Measurements from ENCODE around the gene C6orf15.

C6orf15 gene

GRCh38 chr6:31125586-31126363, 13.4 kb upstream of the C6orf15 start:
- no peak overlapping the region for H3K4me3 Mint-ChIP-seq
- DNase-seq (ENCODE audit: low spot score in 2 of 2) (no peak), ATAC-seq (replicated peaks; ENCODE audit: extremely low read depth, poor library complexity, severe bottlenecking) (no peak)
- H3K4me1 Mint-ChIP-seq = peaks cover 6% of the 10 kb centered on the region
- no peaks in the 10 kb centered on the region for H3K9me3 Mint-ChIP-seq
- H3K27me3 Mint-ChIP-seq = peaks cover 19% of the 10 kb centered on the region
- H3K36me3 Mint-ChIP-seq (ENCODE audit: insufficient read depth) = peaks cover 2% of the 10 kb centered on the region
- no peak overlapping the region for H3K27ac Mint-ChIP-seq (ENCODE audit: low read depth)

DNA sequence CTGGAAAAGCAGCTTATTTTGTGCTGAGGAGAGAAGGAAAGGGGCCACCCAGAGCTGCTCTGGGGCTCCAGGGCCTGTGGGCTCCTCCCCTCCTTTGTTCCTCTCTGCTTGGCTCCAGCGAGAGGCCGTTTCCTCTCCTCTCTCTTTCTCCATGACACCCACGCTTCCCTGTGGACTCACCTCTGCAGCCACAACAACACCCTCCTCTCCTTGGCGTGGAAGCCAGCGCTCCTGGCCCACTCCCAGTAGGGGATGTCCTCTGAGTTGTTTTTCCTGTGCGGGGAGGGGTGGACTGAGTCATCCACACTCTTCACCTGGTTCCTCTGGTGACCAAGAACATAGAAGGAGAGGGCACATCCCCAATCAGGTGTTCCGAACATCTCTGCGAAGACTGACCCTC, 12.8 kb upstream of the C6orf15 start:
- no peak for DNase-seq (ENCODE audit: low spot score in 2 of 2)
- H3K27me3 Mint-ChIP-seq = peaks cover 19% of the 10 kb centered on the region
- no peak overlapping the region for H3K4me3 Mint-ChIP-seq

GRCh38 chr6:31122791-31123706, 10.7 kb upstream of the C6orf15 start:
- peaks cover 4% of the 10 kb centered on the region for H3K4me1 Mint-ChIP-seq
- H3K36me3 Mint-ChIP-seq (ENCODE audit: insufficient read depth) = peaks cover 2% of the 10 kb centered on the region
- ATAC-seq (replicated peaks; ENCODE audit: extremely low read depth, poor library complexity, severe bottlenecking) (no peak), DNase-seq (ENCODE audit: low spot score in 2 of 2) (no peak)
- H3K4me3 Mint-ChIP-seq = no peak overlapping the region
- peaks cover 29% of the 10 kb centered on the region for H3K27me3 Mint-ChIP-seq
- H3K27ac Mint-ChIP-seq (ENCODE audit: low read depth) = peak overlapping the region; percentile 61
- no peaks in the 10 kb centered on the region for H3K9me3 Mint-ChIP-seq

More for the DNA sequence above, 12.8 kb upstream of the C6orf15 start:
- H3K4me1 Mint-ChIP-seq = peaks cover 6% of the 10 kb centered on the region
- H3K9me3 Mint-ChIP-seq = no peaks in the 10 kb centered on the region
- H3K36me3 Mint-ChIP-seq (ENCODE audit: insufficient read depth) = peaks cover 2% of the 10 kb centered on the region
- H3K27ac Mint-ChIP-seq (ENCODE audit: low read depth) = no peak overlapping the region
- ATAC-seq (replicated peaks; ENCODE audit: extremely low read depth, poor library complexity, severe bottlenecking) = no peak

- Mint-ChIP-seq H3K27me3 (peaks cover 33% of the 10 kb centered on the region), H3K4me3 (no peak overlapping the region)
- no peak for DNase-seq (ENCODE audit: low spot score in 2 of 2)
Measured at GRCh38 chr6:31121131-31121790, 8.9 kb upstream of the C6orf15 start.

GRCh38 chr6:31120151-31120915, 8.0 kb upstream of the C6orf15 start, which contains the start of gene CDSN:
CDSN (minus strand) TSS chr6:31120446; CDS start chr6:31120419, 27 bp downstream.
- H3K4me3 Mint-ChIP-seq = no peak within 1 kb of the TSS
- ATAC-seq (replicated peaks; ENCODE audit: extremely low read depth, poor library complexity, severe bottlenecking) (no peak), DNase-seq (ENCODE audit: low spot score in 2 of 2) (no peak)
- no peak within 1 kb of the TSS for H3K27ac Mint-ChIP-seq (ENCODE audit: low read depth)
- peaks cover 2% of the 10 kb centered on the region for H3K36me3 Mint-ChIP-seq (ENCODE audit: insufficient read depth)
- H3K4me1 Mint-ChIP-seq = no peaks in the 10 kb centered on the region
- no peaks in the 10 kb centered on the region for H3K9me3 Mint-ChIP-seq
- H3K27me3 Mint-ChIP-seq = peaks cover 43% of the 10 kb centered on the region

More at GRCh38 chr6:31121131-31121790, 8.9 kb upstream of the C6orf15 start:
- ATAC-seq (replicated peaks; ENCODE audit: extremely low read depth, poor library complexity, severe bottlenecking) = no peak
- H3K36me3 Mint-ChIP-seq (ENCODE audit: insufficient read depth) = peaks cover 2% of the 10 kb centered on the region
- H3K27ac Mint-ChIP-seq (ENCODE audit: low read depth) = no peak overlapping the region
- H3K9me3 Mint-ChIP-seq = no peaks in the 10 kb centered on the region
- H3K4me1 Mint-ChIP-seq = no peaks in the 10 kb centered on the region

DNA sequence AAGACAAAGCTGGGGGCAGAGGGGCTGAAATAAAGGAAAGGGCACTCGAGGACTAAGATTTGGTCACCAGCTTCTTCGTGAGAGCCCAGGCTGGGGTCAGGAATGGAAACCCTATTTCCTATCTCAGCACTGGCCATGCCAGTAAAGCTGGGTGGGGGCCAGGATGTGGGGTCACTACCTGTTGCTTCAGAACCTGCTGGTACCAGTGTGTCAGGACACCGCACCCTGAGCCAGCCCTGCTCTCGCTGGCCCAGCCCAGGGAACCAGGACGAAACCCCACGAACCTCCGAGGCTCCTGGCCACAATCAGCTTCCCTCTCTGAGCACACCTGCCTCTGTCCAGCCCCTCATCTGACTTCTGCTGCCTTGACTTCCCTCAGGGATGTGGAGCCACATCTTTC, 5.8 kb upstream of the C6orf15 start:
- DNase-seq (ENCODE audit: low spot score in 2 of 2) (no peak), ATAC-seq (replicated peaks; ENCODE audit: extremely low read depth, poor library complexity, severe bottlenecking) (no peak)
- Mint-ChIP-seq H3K9me3 (no peaks in the 10 kb centered on the region), H3K27ac (ENCODE audit: low read depth) (no peak overlapping the region), H3K36me3 (ENCODE audit: insufficient read depth) (no peaks in the 10 kb centered on the region), H3K4me3 (no peak overlapping the region), H3K27me3 (peaks cover 56% of the 10 kb centered on the region), H3K4me1 (no peaks in the 10 kb centered on the region)

- Mint-ChIP-seq H3K4me1 (no peaks in the 10 kb centered on the region), H3K4me3 (no peak overlapping the region), H3K27me3 (peaks cover 69% of the 10 kb centered on the region), H3K9me3 (no peaks in the 10 kb centered on the region), H3K36me3 (ENCODE audit: insufficient read depth) (no peaks in the 10 kb centered on the region), H3K27ac (ENCODE audit: low read depth) (no peak overlapping the region)
- ATAC-seq (replicated peaks; ENCODE audit: extremely low read depth, poor library complexity, severe bottlenecking) = no peak
- DNase-seq (ENCODE audit: low spot score in 2 of 2) = no peak
Measured at GRCh38 chr6:31116661-31117385, 4.4 kb upstream of the C6orf15 start.

- Mint-ChIP-seq H3K36me3 (ENCODE audit: insufficient read depth) (no peaks in the 10 kb centered on the region), H3K27ac (ENCODE audit: low read depth) (no peak overlapping the region), H3K9me3 (no peaks in the 10 kb centered on the region), H3K4me3 (no peak overlapping the region), H3K4me1 (no peaks in the 10 kb centered on the region), H3K27me3 (peaks cover 76% of the 10 kb centered on the region)
- ATAC-seq (replicated peaks; ENCODE audit: extremely low read depth, poor library complexity, severe bottlenecking) = no peak
- DNase-seq (ENCODE audit: low spot score in 2 of 2) = no peak
Measured at GRCh38 chr6:31115941-31116560, 3.7 kb upstream of the C6orf15 start.

DNA sequence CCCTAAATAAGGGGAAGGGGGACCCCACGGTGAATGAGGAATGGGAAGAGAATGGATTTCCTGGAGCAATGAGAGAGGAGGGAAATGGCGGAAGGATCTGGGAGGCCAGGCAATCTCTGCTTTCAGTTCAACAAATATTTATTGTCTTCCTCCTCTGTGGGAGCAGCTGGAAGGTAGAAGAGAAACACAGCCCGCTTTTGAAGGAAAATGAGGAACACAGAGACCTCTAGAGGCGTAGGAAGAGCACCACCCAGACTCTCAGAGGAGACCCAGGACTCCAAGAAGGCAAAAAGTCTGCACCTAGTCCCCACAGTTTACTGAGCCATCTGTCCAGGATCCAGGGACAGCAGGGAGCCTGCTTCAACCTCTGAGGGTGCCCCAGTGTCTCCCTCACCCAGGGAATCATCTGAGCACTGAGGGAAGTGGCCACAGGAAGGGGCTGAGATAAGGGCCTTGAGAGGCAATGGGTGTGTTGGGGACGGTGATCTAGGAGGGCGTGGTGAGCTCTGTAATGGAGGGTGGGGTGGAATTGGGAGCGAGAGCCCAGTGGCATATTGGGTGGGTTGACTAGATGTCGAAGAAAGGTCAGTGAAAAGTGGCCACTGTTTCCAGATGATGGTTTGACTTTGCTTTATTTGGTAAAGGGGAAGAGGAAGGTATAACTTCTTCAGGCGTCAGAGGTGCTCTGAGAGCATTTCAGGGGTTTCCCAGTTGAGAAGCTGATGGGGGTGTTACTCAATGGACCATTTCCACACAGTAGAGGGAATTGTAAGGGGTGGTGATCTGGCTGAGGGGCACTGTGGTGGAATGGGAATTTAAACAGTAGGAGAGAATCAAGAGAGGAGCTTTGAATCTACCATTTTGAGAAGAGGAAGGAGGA, 2.8 kb upstream of the C6orf15 start:
- H3K27ac Mint-ChIP-seq (ENCODE audit: low read depth) = no peak overlapping the region
- H3K36me3 Mint-ChIP-seq (ENCODE audit: insufficient read depth) = no peaks in the 10 kb centered on the region
- peaks cover 85% of the 10 kb centered on the region for H3K27me3 Mint-ChIP-seq
- no peaks in the 10 kb centered on the region for H3K9me3 Mint-ChIP-seq
- DNase-seq (ENCODE audit: low spot score in 2 of 2) (no peak), ATAC-seq (replicated peaks; ENCODE audit: extremely low read depth, poor library complexity, severe bottlenecking) (peak; percentile 40)
- H3K4me3 Mint-ChIP-seq = no peak overlapping the region
- no peaks in the 10 kb centered on the region for H3K4me1 Mint-ChIP-seq

DNA sequence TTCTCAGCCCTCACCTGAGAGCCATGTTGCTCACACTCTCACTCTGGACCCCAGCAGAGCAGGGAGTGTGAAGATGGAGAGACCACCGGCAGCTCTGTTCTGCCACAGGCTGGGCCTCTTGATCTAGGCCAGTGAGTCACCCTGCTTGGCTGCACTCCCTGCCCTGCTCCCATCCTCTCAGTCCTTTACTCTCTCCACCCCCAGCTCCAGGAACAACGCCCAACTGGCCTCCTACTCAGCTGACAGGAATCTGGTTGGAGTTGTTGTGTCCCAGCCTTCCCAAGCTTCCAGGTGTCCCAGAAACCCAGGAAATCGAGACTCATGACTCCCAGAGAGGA, 2.1 kb upstream of the C6orf15 start, which contains the start of gene PSORS1C1:
TSS of gene PSORS1C1 (plus strand) at position 260 of the 338 bp plus-strand sequence. CDS start 14,833 bp downstream, outside the sequence.
- no peak for DNase-seq (ENCODE audit: low spot score in 2 of 2)
- no peak within 1 kb of the TSS for H3K27ac Mint-ChIP-seq (ENCODE audit: low read depth)
- H3K4me1 Mint-ChIP-seq = no peaks in the 10 kb centered on the region

More for the DNA sequence above, 2.1 kb upstream of the C6orf15 start, which contains the start of gene PSORS1C1:
- no peak for ATAC-seq (replicated peaks; ENCODE audit: extremely low read depth, poor library complexity, severe bottlenecking)
- Mint-ChIP-seq H3K36me3 (ENCODE audit: insufficient read depth) (no peaks in the 10 kb centered on the region), H3K27me3 (peaks cover 91% of the 10 kb centered on the region), H3K4me3 (no peak within 1 kb of the TSS), H3K9me3 (no peaks in the 10 kb centered on the region)

Measured in central memory CD8-positive, alpha-beta T cell (primary cell).